Uterus (tissue), 4 donors: ENCODE measurements around the gene MTRF1. TPM values are rescaled to one million over a fixed set of nuclear protein-coding genes. Genes with fewer than 3 reads are reported as not detected.

Source experiments
- DNase-seq, 2 donors: peaks; one replicate each; pipeline ENCODE4 v3.0.0-alpha.2; 2019 to 2020
- H3K27ac ChIP-seq, 2 donors: fragments of 200-600 bp; sonication (generic); 1 replicate in 1 of 2; 2 replicates in 1 of 2; pipeline ENCODE4 v1.5.1; 2016 to 2018
- H3K27me3 ChIP-seq, 2 donors: fragments of 200-600 bp; sonication (generic); one replicate each; pipeline ENCODE4 v1.5.1; 2018 to 2019; ENCODE audit warnings: control low read depth in 1 of 2
- H3K36me3 ChIP-seq, 2 donors: fragments of 200-600 bp; sonication (generic); one replicate each; pipeline ENCODE4 v1.5.1; 2019; ENCODE audit warnings: control low read depth in 1 of 2
- H3K4me1 ChIP-seq, 2 donors: fragments of 200-600 bp; sonication (generic); one replicate each; pipeline ENCODE4 v1.5.1; 2018 to 2019; ENCODE audit warnings: control low read depth in 1 of 2
- H3K4me3 ChIP-seq, 2 donors: fragments of 200-600 bp; sonication (generic); 1 replicate in 1 of 2; 2 replicates in 1 of 2; pipeline ENCODE4 v1.5.1; 2018 to 2019; ENCODE audit warnings: mild to moderate bottlenecking in 1 of 2
- H3K9me3 ChIP-seq, 2 donors: fragments of 200-600 bp; sonication (generic); one replicate each; pipeline ENCODE4 v1.5.1; 2019; ENCODE audit warnings: control low read depth in 1 of 2
- CTCF ChIP-seq, 4 experiments: fragments of 200-600 bp in 2 of 4; fragments of 450-650 bp in 2 of 4; sonication (generic) in 2 of 4; IDR thresholded peaks; one replicate each; pipeline ENCODE4 v1.5.1; 2016 to 2019; ENCODE audit warnings: antibody characterized with exemption in 4 of 4, mild to moderate bottlenecking in 2 of 4, moderate library complexity in 1 of 4
- POLR2A ChIP-seq, 2 donors: fragments of 450-650 bp; IDR thresholded peaks; one replicate each; pipeline ENCODE4 v1.6.1; 2016; ENCODE audit warnings: antibody characterized with exemption in 2 of 2, mild to moderate bottlenecking in 1 of 2, moderate library complexity in 1 of 2
- intact Hi-C: fragments of 100-400 bp; cut with DNase I; formaldehyde crosslinking; loops from one replicate; pipeline ENCODE4 v1.15.1; 2023; ENCODE audit warnings: low total_unique reads
- total RNA-seq, 4 donors: library from RNA; depleted of rRNA in 3 of 4; stranded (reverse); fragments of >200 nt in 3 of 4; gene quantifications; one replicate each; pipeline versions ENCODE4 v1.1.0 to v1.2.4, GENCODE V29; 2014 to 2023
- donor health status: DM: yes; HTN: yes; CAD: no.

MTRF1 gene
- total RNA-seq, 4 donors from 2014 or later = 4.1 to 24.1 (median 13.9) TPM

GRCh38 chr13:41299316-41300094, 36.1 kb upstream of the MTRF1 start:
- TF ChIP-seq POLR2A (IDR thresholded peaks at IDR 0.05) = no peak
- no peak for TF ChIP-seq CTCF (IDR thresholded peaks at IDR 0.05)
- intact Hi-C loops = no loop called here
- Histone ChIP-seq H3K9me3 (no peaks in the 10 kb centered on the region), H3K4me1 (no peaks in the 10 kb centered on the region), H3K36me3 (no peaks in the 10 kb centered on the region), H3K27ac (no peak overlapping the region), H3K4me3 (no peak overlapping the region), H3K27me3 (no peaks in the 10 kb centered on the region)
- no peak for DNase-seq

GRCh38 chr13:41296879-41297646, 33.7 kb upstream of the MTRF1 start:
- intact Hi-C loops = no loop called here
- Histone ChIP-seq H3K4me3 (no peak overlapping the region), H3K4me1 (no peaks in the 10 kb centered on the region), H3K36me3 (no peaks in the 10 kb centered on the region), H3K27ac (no peak overlapping the region), H3K27me3 (no peaks in the 10 kb centered on the region), H3K9me3 (peaks cover 0 to 9% of the 10 kb centered on the region in 2 donors)
- TF ChIP-seq CTCF (IDR thresholded peaks at IDR 0.05) (no peak), POLR2A (IDR thresholded peaks at IDR 0.05) (no peak)
- DNase-seq = no peak

- intact Hi-C loops = no loop called here
- TF ChIP-seq POLR2A (IDR thresholded peaks at IDR 0.05) (no peak), CTCF (IDR thresholded peaks at IDR 0.05) (no peak)
Measured at GRCh38 chr13:41295973-41296372, 32.6 kb upstream of the MTRF1 start.

GRCh38 chr13:41294914-41295313, 31.5 kb upstream of the MTRF1 start:
- intact Hi-C loops = no loop called here
- Histone ChIP-seq H3K27me3 (no peaks in the 10 kb centered on the region), H3K4me3 (no peak overlapping the region)

More at GRCh38 chr13:41295973-41296372, 32.6 kb upstream of the MTRF1 start:
- Histone ChIP-seq H3K27me3 (no peaks in the 10 kb centered on the region), H3K9me3 (peaks cover 0 to 11% of the 10 kb centered on the region in 2 donors), H3K27ac (no peak overlapping the region), H3K36me3 (no peaks in the 10 kb centered on the region), H3K4me3 (no peak overlapping the region), H3K4me1 (no peaks in the 10 kb centered on the region)
- DNase-seq = no peak

More at GRCh38 chr13:41294914-41295313, 31.5 kb upstream of the MTRF1 start:
- no peak overlapping the region for H3K27ac ChIP-seq
- H3K36me3 ChIP-seq = no peaks in the 10 kb centered on the region
- no peak for DNase-seq
- peaks cover 0 to 11% of the 10 kb centered on the region in 2 donors for H3K9me3 ChIP-seq
- no peaks in the 10 kb centered on the region for H3K4me1 ChIP-seq
- TF ChIP-seq CTCF (IDR thresholded peaks at IDR 0.05) (no peak), POLR2A (IDR thresholded peaks at IDR 0.05) (no peak)
